Lung (tissue), 12 donors: ENCODE measurements around the gene BCL6. TPM values are rescaled to one million over a fixed set of nuclear protein-coding genes. Genes with fewer than 3 reads are reported as not detected.

Experiments used
- ATAC-seq: fragments of 200-7000 bp; cut with Tn5 transposase; one replicate; pipeline ENCODE4 v1.9.1; 2020; ENCODE audit warnings: moderate number of reproducible peaks; ENCODE audit not compliant: insufficient read depth, low FRiP score
- DNase-seq, 3 donors: peaks; one replicate each; pipeline ENCODE4 v3.0.0-alpha.2; 2013 to 2017
- H3K27ac ChIP-seq, 2 donors: one replicate each; pipeline ENCODE4 v1.5.1; 2013; ENCODE audit warnings: mild to moderate bottlenecking in 2 of 2, moderate library complexity in 2 of 2, control low read depth in 1 of 2, inconsistent platforms in 1 of 2, low read depth in 1 of 2, low read length in 1 of 2
- H3K27me3 ChIP-seq, 3 donors: one replicate each; pipeline ENCODE4 v1.5.1; 2013; ENCODE audit warnings: low read length in 2 of 3; ENCODE audit not compliant: control insufficient read depth in 3 of 3, insufficient read depth in 3 of 3
- H3K36me3 ChIP-seq, 4 donors: one replicate each; pipeline ENCODE4 v1.5.1; 2013; ENCODE audit warnings: low read length in 4 of 4, mild to moderate bottlenecking in 1 of 4, moderate library complexity in 1 of 4; ENCODE audit not compliant: control insufficient read depth in 4 of 4, insufficient read depth in 4 of 4
- H3K4me1 ChIP-seq, 5 donors: one replicate each; pipeline ENCODE4 v1.5.1; 2013; ENCODE audit warnings: low read length in 5 of 5, mild to moderate bottlenecking in 2 of 5, moderate library complexity in 1 of 5; ENCODE audit not compliant: control insufficient read depth in 5 of 5, insufficient read depth in 5 of 5
- H3K4me3 ChIP-seq: one replicate; pipeline ENCODE4 v1.5.1; 2013; ENCODE audit warnings: mild to moderate bottlenecking, control low read depth, moderate library complexity
- H3K9ac ChIP-seq, 2 donors: one replicate each; pipeline ENCODE4 v1.5.1; 2013; ENCODE audit warnings: low read length in 2 of 2, control low read depth in 1 of 2; ENCODE audit not compliant: insufficient read depth in 1 of 2
- H3K9me3 ChIP-seq, 4 donors: one replicate each; pipeline ENCODE4 v1.5.1; 2013; ENCODE audit warnings: low read length in 3 of 4, mild to moderate bottlenecking in 1 of 4, moderate library complexity in 1 of 4; ENCODE audit not compliant: control insufficient read depth in 4 of 4, insufficient read depth in 3 of 4
- CTCF ChIP-seq: IDR thresholded peaks from 2 replicates; pipeline ENCODE4 v1.5.1; 2012; ENCODE audit warnings: mild to moderate bottlenecking; ENCODE audit errors: control extremely low read depth, extremely low read depth
- WGBS, 2 donors: extraction: QIAGEN DNeasy Blood & Tissue Kit; methylation state at CpG; one replicate each; pipeline ENCODE4 v1.1.7; 2013; 5-methylcytosine and 5-hydroxymethylcytosine counted together
- polyA plus RNA-seq, 2 donors: library from polyadenylated mRNA; stranded (reverse); fragments of 200-250 nt; gene quantifications; one replicate each; pipeline ENCODE4 v1.2.1, GENCODE V29; 2013
- total RNA-seq, 2 donors: library from RNA; depleted of rRNA in 1 of 2; stranded (reverse); fragments of >200 nt in 1 of 2; gene quantifications; one replicate each; pipeline ENCODE4 v1.2.1, GENCODE V29; 2014 to 2021
- donor health status: control.
- donor health status: control.
- donor health status: Bipolar disorder and iron deficiency.
- donor health status: healthy.
- donor health status: DM: yes; HTN: yes; CAD: no.

The BCL6 gene
- total and polyA plus RNA-seq, 4 donors = 29.4 to 137 (median 76.5) TPM

GRCh38 chr3:187792521-187792920 is 47.3 kb upstream of the BCL6 start:
- peaks cover 0 to 5% (median 2%) of the 10 kb centered on the region in 3 donors for H3K27me3 ChIP-seq
- peaks cover 0 to 3% (median 0%) of the 10 kb centered on the region in 5 donors for H3K4me1 ChIP-seq
- no peak for TF ChIP-seq CTCF
- H3K36me3 ChIP-seq = no peaks in the 10 kb centered on the region
- no peak overlapping the region for H3K4me3 ChIP-seq
- H3K27ac ChIP-seq = no peak overlapping the region
- no peak for ATAC-seq
- H3K9ac ChIP-seq = no peak overlapping the region
- WGBS, 2 donors = 91 to 94% methylated on average over 3 of the region's 3 CpGs
- no peak for DNase-seq
- no peaks in the 10 kb centered on the region for H3K9me3 ChIP-seq

- TF ChIP-seq CTCF = no peak
- H3K9me3 ChIP-seq = no peaks in the 10 kb centered on the region
- DNase-seq = no peak
- ATAC-seq = no peak
- H3K27ac ChIP-seq = no peak overlapping the region
- 43 to 60% methylated on average over 3 of the region's 3 CpGs for WGBS, 2 donors
- no peak overlapping the region for H3K4me3 ChIP-seq
- H3K27me3 ChIP-seq = peaks cover 0 to 5% (median 0%) of the 10 kb centered on the region in 3 donors
- no peak overlapping the region for H3K9ac ChIP-seq
- peaks cover 0 to 3% (median 0%) of the 10 kb centered on the region in 5 donors for H3K4me1 ChIP-seq
- no peaks in the 10 kb centered on the region for H3K36me3 ChIP-seq
Observed at GRCh38 chr3:187789872-187790271, 44.6 kb upstream of the BCL6 start.

DNA sequence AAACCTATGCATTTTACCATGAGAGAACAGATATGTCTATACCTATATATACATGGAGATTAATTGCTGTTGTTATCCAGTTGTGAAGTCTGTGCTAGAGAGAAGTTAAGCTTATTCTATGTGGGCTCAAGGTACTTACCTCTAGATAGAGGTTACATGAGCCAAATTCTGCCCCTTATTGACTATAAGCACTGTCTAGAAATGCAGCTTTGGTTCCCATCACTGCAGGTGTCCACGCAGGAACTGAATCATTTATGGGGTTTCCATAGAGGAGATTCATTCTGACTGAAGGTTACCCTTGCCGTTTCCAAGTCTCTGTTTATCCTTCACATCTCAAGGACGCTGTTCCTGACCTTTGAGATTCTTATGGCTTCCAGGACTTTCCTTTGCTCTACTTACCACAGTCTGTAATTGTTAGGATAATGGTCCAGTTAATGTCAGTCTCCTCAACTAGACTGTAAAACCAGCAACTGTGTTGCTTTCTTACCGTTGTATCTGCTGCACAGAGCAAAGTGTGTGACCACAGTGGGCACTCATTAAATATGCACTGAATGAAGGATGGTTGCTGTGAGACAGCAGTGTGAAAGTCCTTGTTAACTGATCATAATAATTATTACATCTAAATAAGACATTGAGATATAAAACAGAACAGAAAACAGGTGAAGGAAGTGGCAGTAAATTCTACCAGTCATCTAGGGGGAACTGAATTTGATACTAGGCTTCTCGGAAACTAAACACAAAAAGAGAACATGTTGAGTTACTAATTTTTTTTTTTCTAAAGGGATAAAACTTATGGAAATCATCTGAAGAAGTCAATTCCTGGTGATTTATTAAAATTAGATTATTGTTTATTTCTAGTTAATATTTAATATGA is 44.0 kb upstream of the BCL6 start:
- DNase-seq (no peak), ATAC-seq (no peak)
- Histone ChIP-seq H3K9me3 (no peaks in the 10 kb centered on the region), H3K36me3 (no peaks in the 10 kb centered on the region), H3K4me3 (no peak overlapping the region), H3K27me3 (peaks cover 0 to 5% (median 0%) of the 10 kb centered on the region in 3 donors), H3K9ac (no peak overlapping the region), H3K4me1 (peaks cover 0 to 1% (median 0%) of the 10 kb centered on the region in 5 donors), H3K27ac (no peak overlapping the region)
- WGBS, 2 donors = 53 to 60% methylated on average over 5 of the region's 5 CpGs
- no peak for TF ChIP-seq CTCF
